H1 (cell line): ENCODE data around the gene EIF2B1. TPM values are rescaled to one million over a fixed set of nuclear protein-coding genes. Genes with fewer than 3 reads are reported as not detected.

ENCODE experiments used
- CTBP2 ChIP-seq: IDR thresholded peaks from 2 replicates; pipeline ENCODE4 v1.7.0; 2011; ENCODE audit warnings: borderline replicate concordance, mild to moderate bottlenecking, moderate library complexity, mixed read lengths, low read length; ENCODE audit not compliant: insufficient read depth, insufficient read length
- GABPA ChIP-seq: IDR thresholded peaks from 2 replicates; pipeline ENCODE4 v1.6.1; 2011; ENCODE audit warnings: mild to moderate bottlenecking, low read length, moderate library complexity, borderline replicate concordance; ENCODE audit not compliant: insufficient read depth
- RNF2 ChIP-seq: fragments of 200-900, 300-1000 bp; sonication (generic); IDR thresholded peaks from 2 replicates; pipeline ENCODE4 v1.7.1; 2016; ENCODE audit warnings: borderline replicate concordance, low read depth, mild to moderate bottlenecking, antibody characterized with exemption, low read length; ENCODE audit not compliant: poor library complexity, severe bottlenecking; ENCODE audit errors: missing control alignments
- polyA plus RNA-seq, 7 experiments: library from polyadenylated mRNA; depleted of rRNA in 3 of 7; stranded (reverse) in 5 of 7; unstranded in 2 of 7; fragments of >200 nt in 5 of 7; fragments of 200-250 nt in 2 of 7; gene quantifications; 1 replicate in 5 of 7; 2 replicates in 1 of 7; 4 replicates in 1 of 7; pipeline versions ENCODE4 v1.2.1 to v1.2.3, GENCODE V29; 2011 to 2013; ENCODE audit warnings: missing spikeins in 2 of 7, mixed read lengths in 2 of 7
- total RNA-seq: library from RNA; stranded (reverse); fragmentation: NEBNext Ultra II Directional; extraction: Animal tissue kit (Norgen Biotek cat#: 25700); gene quantifications from 2 replicates; pipeline ENCODE4 v1.2.1, GENCODE V29; 2021

Gene EIF2B1
- total and polyA plus RNA-seq, 2 of the 8 experiments (the other 6 are each of a cell fraction or from before 2014, with no cell fraction given) = 24.9 to 49.9 TPM

GRCh38 chr12:123595729-123596128, 37.8 kb downstream of the EIF2B1 start (continued):
- TF ChIP-seq RNF2 = no peak
- TF ChIP-seq CTBP2 = no peak
- TF ChIP-seq GABPA = no peak
